Body of pancreas (tissue), 4 donors: ENCODE results near the gene PGS1.

Experiments
- POLR2A ChIP-seq, 3 donors: fragments of 450-650 bp; IDR thresholded peaks; one replicate each; pipeline ENCODE4 v1.6.1; 2016; ENCODE audit warnings: antibody characterized with exemption in 3 of 3, mild to moderate bottlenecking in 2 of 3
- TF ChIP-seq, protein P1 (sequence below), 7 experiments: fragments of 450-650 bp in 4 of 7; fragments of 200-600 bp in 3 of 7; sonication (generic) in 3 of 7; IDR thresholded peaks; one replicate each; pipeline ENCODE4 v1.5.1; 2016 to 2019; ENCODE audit warnings: antibody characterized with exemption in 7 of 7

DNA sequence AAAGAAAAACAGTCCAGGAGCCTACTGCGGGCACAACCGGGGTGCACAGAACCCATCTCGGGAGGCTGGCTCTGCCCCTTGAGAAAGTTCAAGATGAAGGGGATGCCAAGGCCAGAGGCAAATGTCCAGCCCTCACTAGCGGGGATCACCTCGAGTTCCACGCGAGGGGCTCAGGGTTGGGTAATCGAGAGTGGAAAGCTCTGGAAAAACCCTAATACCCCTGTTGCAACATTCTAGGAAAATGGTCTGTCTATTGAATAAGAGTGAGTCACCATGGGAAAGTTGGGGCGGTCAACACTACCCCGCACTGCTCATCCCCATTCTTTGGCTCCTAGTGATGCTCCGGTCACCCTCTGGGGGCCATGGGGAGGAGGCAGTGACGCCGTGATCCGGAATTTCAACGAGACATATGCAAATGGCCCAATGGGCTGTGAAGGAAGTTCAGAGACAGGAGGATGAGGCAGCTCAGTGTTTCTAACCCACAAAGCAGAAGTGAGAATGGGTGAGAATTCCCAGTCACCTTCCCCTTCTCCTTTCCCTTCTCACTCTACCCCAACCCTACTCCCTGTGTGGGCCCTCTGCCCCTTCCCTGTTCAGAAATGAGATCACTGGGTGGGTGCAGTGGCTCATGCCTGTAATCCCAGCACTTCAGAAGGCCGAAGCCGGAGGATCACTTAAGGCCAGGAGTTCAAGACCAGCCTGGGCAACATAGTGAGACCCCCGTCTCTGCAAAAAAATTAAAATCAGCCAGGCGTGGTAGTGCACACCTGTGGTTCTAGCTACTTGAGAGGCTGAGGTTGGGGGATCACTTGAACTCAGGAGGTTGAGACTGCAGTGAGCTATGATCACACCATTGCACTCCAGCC is 41.0 kb upstream of the PGS1 start:
- TF ChIP-seq, protein P1, sequence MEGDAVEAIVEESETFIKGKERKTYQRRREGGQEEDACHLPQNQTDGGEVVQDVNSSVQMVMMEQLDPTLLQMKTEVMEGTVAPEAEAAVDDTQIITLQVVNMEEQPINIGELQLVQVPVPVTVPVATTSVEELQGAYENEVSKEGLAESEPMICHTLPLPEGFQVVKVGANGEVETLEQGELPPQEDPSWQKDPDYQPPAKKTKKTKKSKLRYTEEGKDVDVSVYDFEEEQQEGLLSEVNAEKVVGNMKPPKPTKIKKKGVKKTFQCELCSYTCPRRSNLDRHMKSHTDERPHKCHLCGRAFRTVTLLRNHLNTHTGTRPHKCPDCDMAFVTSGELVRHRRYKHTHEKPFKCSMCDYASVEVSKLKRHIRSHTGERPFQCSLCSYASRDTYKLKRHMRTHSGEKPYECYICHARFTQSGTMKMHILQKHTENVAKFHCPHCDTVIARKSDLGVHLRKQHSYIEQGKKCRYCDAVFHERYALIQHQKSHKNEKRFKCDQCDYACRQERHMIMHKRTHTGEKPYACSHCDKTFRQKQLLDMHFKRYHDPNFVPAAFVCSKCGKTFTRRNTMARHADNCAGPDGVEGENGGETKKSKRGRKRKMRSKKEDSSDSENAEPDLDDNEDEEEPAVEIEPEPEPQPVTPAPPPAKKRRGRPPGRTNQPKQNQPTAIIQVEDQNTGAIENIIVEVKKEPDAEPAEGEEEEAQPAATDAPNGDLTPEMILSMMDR (IDR thresholded peaks at IDR 0.05): no peak
- no peak for TF ChIP-seq POLR2A (IDR thresholded peaks at IDR 0.05)
